PC-9 (cell line): ENCODE measurements around the gene RASSF9.

ENCODE experiments used
- CTCF ChIP-seq: fragments of 200-600 bp; sonication (generic); conservative IDR thresholded peaks from 2 replicates; pipeline ENCODE4 v1.6.1; 2017; ENCODE audit warnings: mixed run types, antibody characterized with exemption, mild to moderate bottlenecking, moderate library complexity
- EZH2 ChIP-seq: fragments of 200-600 bp; sonication (generic); IDR thresholded peaks from 2 replicates; pipeline ENCODE4 v1.8.0; 2017; ENCODE audit warnings: antibody characterized with exemption, low read depth

- no peak for TF ChIP-seq EZH2
- TF ChIP-seq CTCF, result no peak
Observed at GRCh38 chr12:85829391-85829790, 6.8 kb downstream of the RASSF9 start.
